ENCODE results near the gene THBS1.

Gene THBS1

GRCh38 chr15:39628144-39628508 is 47.2 kb downstream of the THBS1 start:
- Histone ChIP-seq H2AFZ (no peak overlapping the region), H3K27ac (no peak overlapping the region), H3K27me3 (ENCODE audit: control insufficient read depth, insufficient read depth, low read length) (no peaks in the 10 kb centered on the region), H3K4me2 (ENCODE audit: low read length) (no peak overlapping the region), H3K36me3 (ENCODE audit: control insufficient read depth, insufficient read depth, low read length) (no peaks in the 10 kb centered on the region), H3K9me3 (ENCODE audit: control insufficient read depth, low read length) (no peaks in the 10 kb centered on the region), H3K4me1 (no peaks in the 10 kb centered on the region), H3K9ac (no peak overlapping the region), H3K4me3 (ENCODE audit: low read depth, low read length) (no peak overlapping the region), H3K79me2 (no peaks in the 10 kb centered on the region)
- no peak for TF ChIP-seq CTCF (IDR thresholded peaks at IDR 0.05)

- H3K9me3 ChIP-seq (ENCODE audit: control insufficient read depth, low read length), result no peaks in the 10 kb centered on the region
- H3K27ac ChIP-seq, result no peak overlapping the region
- H3K4me3 ChIP-seq (ENCODE audit: low read depth, low read length), result no peak overlapping the region
- no peaks in the 10 kb centered on the region for H3K4me1 ChIP-seq
- H3K9ac ChIP-seq, result no peak overlapping the region
- H3K27me3 ChIP-seq (ENCODE audit: control insufficient read depth, insufficient read depth, low read length), result no peaks in the 10 kb centered on the region
- no peaks in the 10 kb centered on the region for H3K79me2 ChIP-seq
- H2AFZ ChIP-seq, result no peak overlapping the region
- no peaks in the 10 kb centered on the region for H3K36me3 ChIP-seq (ENCODE audit: control insufficient read depth, insufficient read depth, low read length)
- no peak overlapping the region for H3K4me2 ChIP-seq (ENCODE audit: low read length)
- no peak for TF ChIP-seq CTCF (IDR thresholded peaks at IDR 0.05)
Observed at GRCh38 chr15:39628546-39629257, 47.8 kb downstream of the THBS1 start.

GRCh38 chr15:39629371-39629770 is 48.5 kb downstream of the THBS1 start:
- H3K27me3 ChIP-seq (ENCODE audit: control insufficient read depth, insufficient read depth, low read length), result no peaks in the 10 kb centered on the region
- no peaks in the 10 kb centered on the region for H3K4me1 ChIP-seq
- no peak overlapping the region for H3K4me3 ChIP-seq (ENCODE audit: low read depth, low read length)
- no peaks in the 10 kb centered on the region for H3K9me3 ChIP-seq (ENCODE audit: control insufficient read depth, low read length)
- H3K79me2 ChIP-seq, result no peaks in the 10 kb centered on the region
- H3K27ac ChIP-seq, result no peak overlapping the region
- H2AFZ ChIP-seq, result no peak overlapping the region
- H3K36me3 ChIP-seq (ENCODE audit: control insufficient read depth, insufficient read depth, low read length), result no peaks in the 10 kb centered on the region
- TF ChIP-seq CTCF (IDR thresholded peaks at IDR 0.05), result no peak
- H3K9ac ChIP-seq, result no peak overlapping the region
- H3K4me2 ChIP-seq (ENCODE audit: low read length), result no peak overlapping the region

GRCh38 chr15:39629906-39630305 is 49.0 kb downstream of the THBS1 start:
- H3K36me3 ChIP-seq (ENCODE audit: control insufficient read depth, insufficient read depth, low read length), result no peaks in the 10 kb centered on the region
- no peak overlapping the region for H3K27ac ChIP-seq
- H3K4me2 ChIP-seq (ENCODE audit: low read length), result no peak overlapping the region
- H2AFZ ChIP-seq, result no peak overlapping the region
- H3K9me3 ChIP-seq (ENCODE audit: control insufficient read depth, low read length), result no peaks in the 10 kb centered on the region
- TF ChIP-seq CTCF (IDR thresholded peaks at IDR 0.05), result no peak
- H3K4me1 ChIP-seq, result no peaks in the 10 kb centered on the region
- H3K4me3 ChIP-seq (ENCODE audit: low read depth, low read length), result no peak overlapping the region
- H3K27me3 ChIP-seq (ENCODE audit: control insufficient read depth, insufficient read depth, low read length), result no peaks in the 10 kb centered on the region
- H3K9ac ChIP-seq, result no peak overlapping the region
- H3K79me2 ChIP-seq, result no peaks in the 10 kb centered on the region

GRCh38 chr15:39631357-39631756 is 50.5 kb downstream of the THBS1 start:
- Histone ChIP-seq H3K9me3 (ENCODE audit: control insufficient read depth, low read length) (no peaks in the 10 kb centered on the region), H3K27ac (no peak overlapping the region), H3K9ac (no peak overlapping the region), H3K4me2 (ENCODE audit: low read length) (no peak overlapping the region), H3K4me3 (ENCODE audit: low read depth, low read length) (no peak overlapping the region), H2AFZ (no peak overlapping the region), H3K27me3 (ENCODE audit: control insufficient read depth, insufficient read depth, low read length) (no peaks in the 10 kb centered on the region), H3K79me2 (no peaks in the 10 kb centered on the region), H3K4me1 (no peaks in the 10 kb centered on the region), H3K36me3 (ENCODE audit: control insufficient read depth, insufficient read depth, low read length) (no peaks in the 10 kb centered on the region)
- TF ChIP-seq CTCF (IDR thresholded peaks at IDR 0.05), result no peak

Data from parathyroid adenoma (tissue), 2 donors.